Measurements from ENCODE around the gene HMX1. TPM values are rescaled to one million over a fixed set of nuclear protein-coding genes. Genes with fewer than 3 reads are reported as not detected.

The HMX1 gene
- polyA plus RNA-seq, 1 donor (not counting 4 experiments of a cell fraction or from before 2014, with no cell fraction given): not detected

DNA sequence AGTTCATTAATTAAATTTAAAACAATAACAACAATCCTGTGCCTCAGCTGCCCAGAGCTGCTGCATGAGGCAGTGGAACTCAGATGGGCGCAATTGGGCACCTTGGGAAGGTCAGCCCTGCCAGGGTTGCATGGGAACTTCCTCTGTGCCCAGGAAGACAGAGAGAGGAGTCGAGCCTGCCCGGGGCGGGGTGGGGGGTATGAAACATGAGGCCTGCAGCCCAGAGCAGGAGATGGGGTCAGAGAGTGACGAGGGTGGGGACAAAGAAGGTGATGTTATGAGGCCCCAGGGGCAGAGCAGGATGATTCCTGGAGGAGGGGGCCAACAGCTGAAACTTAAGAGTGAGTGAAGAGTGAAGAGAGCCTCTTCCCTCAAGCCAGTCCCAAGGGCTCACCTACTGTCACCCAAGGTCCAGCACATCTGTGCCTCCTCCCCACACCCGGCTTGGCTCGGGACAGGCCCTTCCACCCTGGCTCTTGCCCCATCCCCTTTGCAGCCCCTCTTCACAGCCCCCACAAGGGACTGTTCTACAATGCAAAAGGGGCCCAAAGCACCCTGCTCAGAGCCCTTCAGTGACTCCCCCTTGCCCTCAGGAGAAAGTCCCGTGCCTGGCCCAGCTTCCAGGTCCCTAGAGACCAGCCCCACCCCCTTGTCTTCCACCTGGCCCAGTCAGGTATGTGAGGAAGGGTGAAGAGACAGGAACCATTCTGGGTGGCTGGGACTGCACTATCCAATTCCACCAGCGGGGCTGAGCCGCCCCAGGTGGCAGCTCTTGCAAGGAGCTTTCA lies 31.4 kb downstream of the HMX1 start:
- H3K27me3 ChIP-seq (ENCODE audit: control insufficient read depth, extremely low read depth, insufficient read depth, low read length): no peaks in the 10 kb centered on the region
- no peak for DNase-seq (ENCODE audit: low read depth, low spot score)
- no peaks in the 10 kb centered on the region for H3K79me2 ChIP-seq (ENCODE audit: control insufficient read depth, insufficient read depth, low read length)
- H4K20me1 ChIP-seq (ENCODE audit: control insufficient read depth, extremely low read depth, insufficient read depth, low read length): no peaks in the 10 kb centered on the region
- dilution Hi-C loops (cut with MboI; ENCODE audit: extremely low pct_ligation_motif_present, low sequenced_read_pairs): no loop called here
- H3K27ac ChIP-seq (ENCODE audit: control insufficient read depth, insufficient read depth, low read length): no peak overlapping the region
- no peak overlapping the region for H3K9ac ChIP-seq (ENCODE audit: control insufficient read depth, extremely low read depth, insufficient read depth, low read length)
- peaks cover 9% of the 10 kb centered on the region for H3K9me3 ChIP-seq (ENCODE audit: control insufficient read depth, low read depth, low read length)
- no peak overlapping the region for H2AFZ ChIP-seq (ENCODE audit: control insufficient read depth, low read length)
- TF ChIP-seq, protein P1, sequence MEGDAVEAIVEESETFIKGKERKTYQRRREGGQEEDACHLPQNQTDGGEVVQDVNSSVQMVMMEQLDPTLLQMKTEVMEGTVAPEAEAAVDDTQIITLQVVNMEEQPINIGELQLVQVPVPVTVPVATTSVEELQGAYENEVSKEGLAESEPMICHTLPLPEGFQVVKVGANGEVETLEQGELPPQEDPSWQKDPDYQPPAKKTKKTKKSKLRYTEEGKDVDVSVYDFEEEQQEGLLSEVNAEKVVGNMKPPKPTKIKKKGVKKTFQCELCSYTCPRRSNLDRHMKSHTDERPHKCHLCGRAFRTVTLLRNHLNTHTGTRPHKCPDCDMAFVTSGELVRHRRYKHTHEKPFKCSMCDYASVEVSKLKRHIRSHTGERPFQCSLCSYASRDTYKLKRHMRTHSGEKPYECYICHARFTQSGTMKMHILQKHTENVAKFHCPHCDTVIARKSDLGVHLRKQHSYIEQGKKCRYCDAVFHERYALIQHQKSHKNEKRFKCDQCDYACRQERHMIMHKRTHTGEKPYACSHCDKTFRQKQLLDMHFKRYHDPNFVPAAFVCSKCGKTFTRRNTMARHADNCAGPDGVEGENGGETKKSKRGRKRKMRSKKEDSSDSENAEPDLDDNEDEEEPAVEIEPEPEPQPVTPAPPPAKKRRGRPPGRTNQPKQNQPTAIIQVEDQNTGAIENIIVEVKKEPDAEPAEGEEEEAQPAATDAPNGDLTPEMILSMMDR (optimal IDR thresholded peaks at IDR 0.05 in 1 of 3, IDR thresholded peaks at IDR 0.05 in 1 of 3, conservative IDR thresholded peaks at IDR 0.05 in 1 of 3; ENCODE audit: extremely low read depth in 1 of 3, insufficient read depth in 2 of 3, low read length in 3 of 3): no peak
- TF ChIP-seq EZH2 (IDR thresholded peaks at IDR 0.05; ENCODE audit: low read length): no peak
- no peaks in the 10 kb centered on the region for H3K9me1 ChIP-seq (ENCODE audit: control insufficient read depth, extremely low read depth, insufficient read depth, low read length)
- H3K4me1 ChIP-seq (ENCODE audit: control insufficient read depth, extremely low read depth, insufficient read depth, low read length): no peaks in the 10 kb centered on the region
- FAIRE-seq: no peak
- no peak overlapping the region for H3K4me2 ChIP-seq (ENCODE audit: control insufficient read depth, extremely low read depth, insufficient read depth, low read depth, low read length)
- no peaks in the 10 kb centered on the region for H3K36me3 ChIP-seq (ENCODE audit: control insufficient read depth in 2 of 2, extremely low read depth in 1 of 2, insufficient read depth in 2 of 2, low read length in 2 of 2)
- no peak overlapping the region for H3K4me3 ChIP-seq (ENCODE audit: control insufficient read depth in 2 of 3, extremely low read depth in 1 of 3, insufficient read depth in 2 of 3, low read depth in 1 of 3, low read length in 3 of 3)

GRCh38 chr4:8838961-8839431 lies 32.6 kb downstream of the HMX1 start:
- no peaks in the 10 kb centered on the region for H3K27me3 ChIP-seq (ENCODE audit: control insufficient read depth, extremely low read depth, insufficient read depth, low read length)
- no peak overlapping the region for H2AFZ ChIP-seq (ENCODE audit: control insufficient read depth, low read length)
- H3K4me2 ChIP-seq (ENCODE audit: control insufficient read depth, extremely low read depth, insufficient read depth, low read depth, low read length): no peak overlapping the region
- H3K9me3 ChIP-seq (ENCODE audit: control insufficient read depth, low read depth, low read length): peaks cover 9% of the 10 kb centered on the region
- FAIRE-seq: no peak
- H3K9me1 ChIP-seq (ENCODE audit: control insufficient read depth, extremely low read depth, insufficient read depth, low read length): no peaks in the 10 kb centered on the region
- TF ChIP-seq, protein P1 (optimal IDR thresholded peaks at IDR 0.05 in 1 of 3, IDR thresholded peaks at IDR 0.05 in 1 of 3, conservative IDR thresholded peaks at IDR 0.05 in 1 of 3; ENCODE audit: extremely low read depth in 1 of 3, insufficient read depth in 2 of 3, low read length in 3 of 3): no peak
- TF ChIP-seq EZH2 (IDR thresholded peaks at IDR 0.05; ENCODE audit: low read length): no peak
- H4K20me1 ChIP-seq (ENCODE audit: control insufficient read depth, extremely low read depth, insufficient read depth, low read length): no peaks in the 10 kb centered on the region
- H3K4me3 ChIP-seq (ENCODE audit: control insufficient read depth in 2 of 3, extremely low read depth in 1 of 3, insufficient read depth in 2 of 3, low read depth in 1 of 3, low read length in 3 of 3): no peak overlapping the region
- H3K9ac ChIP-seq (ENCODE audit: control insufficient read depth, extremely low read depth, insufficient read depth, low read length): no peak overlapping the region
- no peak for DNase-seq (ENCODE audit: low read depth, low spot score)
- H3K4me1 ChIP-seq (ENCODE audit: control insufficient read depth, extremely low read depth, insufficient read depth, low read length): no peaks in the 10 kb centered on the region
- no peaks in the 10 kb centered on the region for H3K36me3 ChIP-seq (ENCODE audit: control insufficient read depth in 2 of 2, extremely low read depth in 1 of 2, insufficient read depth in 2 of 2, low read length in 2 of 2)
- dilution Hi-C loops (cut with MboI; ENCODE audit: extremely low pct_ligation_motif_present, low sequenced_read_pairs): no loop called here
- H3K79me2 ChIP-seq (ENCODE audit: control insufficient read depth, insufficient read depth, low read length): no peaks in the 10 kb centered on the region
- H3K27ac ChIP-seq (ENCODE audit: control insufficient read depth, insufficient read depth, low read length): no peak overlapping the region

Measured in keratinocyte (primary cell).